IMR-90 (cell line): ENCODE measurements around the gene BDH1. TPM values are rescaled to one million over a fixed set of nuclear protein-coding genes. Genes with fewer than 3 reads are reported as not detected.

ENCODE experiments used
- ATAC-seq: fragments of 200-7000 bp; cut with Tn5 transposase; 2 replicates; pipeline ENCODE4 v1.9.1; 2020; ENCODE audit warnings: low read depth, mild to moderate bottlenecking, moderate library complexity
- BruUV-seq: library from RNA; stranded (reverse); fragments of 400-500 nt; replicated peaks from 2 replicates; lab custom pipeline; 2021; lab: Mats Ljungman, UMichigan
- CTCF ChIA-PET: fragments of 300-600 bp; formaldehyde crosslinking; extraction: SDS; loops from one replicate; lab custom pipeline; 2021; ENCODE audit warnings: antibody characterized with exemption; lab: Yijun Ruan, JAX
- POLR2A ChIA-PET: fragments of 300-600 bp; sonication (Branson Sonifier 250); formaldehyde crosslinking; loops from one replicate; lab custom pipeline; 2022; ENCODE audit warnings: antibody characterized with exemption; ENCODE audit not compliant: unreplicated experiment; lab: Charles Lee
- DNase-seq: peaks from one replicate; pipeline ENCODE4 v3.0.0; 2013
- H2AFZ ChIP-seq: replicated peaks from 2 replicates; pipeline ENCODE3; 2013; ENCODE audit warnings: low read length, mild to moderate bottlenecking; ENCODE audit not compliant: poor library complexity
- H2AK5ac ChIP-seq: 2 replicates; pipeline ENCODE4 v1.6.1; 2013; ENCODE audit warnings: low read depth, low read length, inconsistent platforms
- H2AK9ac ChIP-seq: replicated peaks from 2 replicates; pipeline ENCODE3; 2013; ENCODE audit warnings: mild to moderate bottlenecking, low read depth, low read length, moderate library complexity; ENCODE audit not compliant: poor library complexity
- H2BK120ac ChIP-seq: 2 replicates; pipeline ENCODE4 v1.6.1; 2013; ENCODE audit warnings: low read depth, low read length, inconsistent platforms
- H2BK15ac ChIP-seq: 3 replicates; pipeline ENCODE4 v1.6.1; 2013; ENCODE audit warnings: low read depth, low read length, inconsistent platforms
- H2BK20ac ChIP-seq: 2 replicates; pipeline ENCODE4 v1.6.1; 2013; ENCODE audit warnings: low read depth, mild to moderate bottlenecking, inconsistent platforms, low read length, moderate library complexity
- H2BK5ac ChIP-seq: 2 replicates; pipeline ENCODE4 v1.6.1; 2013; ENCODE audit warnings: mild to moderate bottlenecking, low read depth, low read length, inconsistent platforms; ENCODE audit not compliant: poor library complexity, severe bottlenecking
- H3K14ac ChIP-seq: replicated peaks from 2 replicates; pipeline ENCODE4 v1.6.1; 2013; ENCODE audit warnings: low read depth, low read length, inconsistent platforms
- H3K18ac ChIP-seq: 2 replicates; pipeline ENCODE4 v1.6.1; 2013; ENCODE audit warnings: low read depth, low read length, control low read depth
- H3K23ac ChIP-seq: 2 replicates; pipeline ENCODE4 v1.6.1; 2013; ENCODE audit warnings: low read depth, low read length, inconsistent platforms
- H3K27ac ChIP-seq: 2 replicates; pipeline ENCODE4 v1.5.1; 2013; ENCODE audit warnings: mild to moderate bottlenecking, control low read depth, low read length; ENCODE audit not compliant: insufficient read depth
- H3K27me3 ChIP-seq: 2 replicates; pipeline ENCODE4 v1.6.1; 2013; ENCODE audit warnings: low read length; ENCODE audit not compliant: control insufficient read depth, insufficient read depth
- H3K36me3 ChIP-seq: 2 replicates; pipeline ENCODE4 v1.6.1; 2013; ENCODE audit warnings: low read length, mixed read lengths; ENCODE audit not compliant: control insufficient read depth, insufficient read depth
- H3K4ac ChIP-seq: 2 replicates; pipeline ENCODE4 v1.6.1; 2013; ENCODE audit warnings: low read depth, low read length, inconsistent platforms
- H3K4me1 ChIP-seq: 2 replicates; pipeline ENCODE4 v1.6.1; 2013; ENCODE audit warnings: low read length, mixed read lengths; ENCODE audit not compliant: control insufficient read depth, insufficient read depth
- H3K4me2 ChIP-seq: 2 replicates; pipeline ENCODE4 v1.6.1; 2013; ENCODE audit warnings: low read depth, mild to moderate bottlenecking, control low read depth, low read length, moderate library complexity
- H3K4me3 ChIP-seq: 2 replicates; pipeline ENCODE4 v1.5.1; 2013; ENCODE audit warnings: low read depth, mild to moderate bottlenecking, control low read depth, low read length, moderate library complexity; ENCODE audit not compliant: insufficient read depth
- H3K56ac ChIP-seq: 2 replicates; pipeline ENCODE4 v1.6.1; 2013; ENCODE audit warnings: low read length, inconsistent platforms; ENCODE audit not compliant: insufficient read depth; ENCODE audit errors: extremely low read depth
- H3K79me1 ChIP-seq, 2 experiments: 2 replicates each; pipeline ENCODE4 v1.6.1; 2013; ENCODE audit warnings: low read length in 2 of 2, inconsistent platforms in 1 of 2, low read depth in 1 of 2
- H3K9ac ChIP-seq: 2 replicates; pipeline ENCODE4 v1.6.1; 2013; ENCODE audit warnings: low read depth, low read length, control low read depth
- H3K9me1 ChIP-seq: 2 replicates; pipeline ENCODE4 v1.6.1; 2013; ENCODE audit warnings: low read length, inconsistent platforms; ENCODE audit not compliant: insufficient read depth
- H3K9me3 ChIP-seq: 2 replicates; pipeline ENCODE4 v1.6.1; 2013; ENCODE audit warnings: low read length; ENCODE audit not compliant: control insufficient read depth, insufficient read depth
- H4K20me1 ChIP-seq: 2 replicates; pipeline ENCODE4 v1.6.1; 2013; ENCODE audit warnings: low read length, inconsistent platforms; ENCODE audit not compliant: insufficient read depth
- H4K5ac ChIP-seq: 2 replicates; pipeline ENCODE4 v1.6.1; 2013; ENCODE audit warnings: mild to moderate bottlenecking, low read depth, low read length, control low read depth
- H4K8ac ChIP-seq, 2 experiments: 2 replicates each; pipeline ENCODE4 v1.6.1; 2013; ENCODE audit warnings: low read depth in 2 of 2, low read length in 2 of 2, control low read depth in 1 of 2, inconsistent platforms in 1 of 2
- H4K91ac ChIP-seq: 2 replicates; pipeline ENCODE4 v1.6.1; 2013; ENCODE audit warnings: low read depth, low read length, inconsistent platforms; ENCODE audit not compliant: insufficient read depth
- BHLHE40 ChIP-seq: fragments of 150-350 bp; IDR thresholded peaks from 2 replicates; pipeline ENCODE4 v1.6.1; 2016; ENCODE audit warnings: mild to moderate bottlenecking, low read depth, low read length
- CEBPB ChIP-seq: IDR thresholded peaks from 2 replicates; pipeline ENCODE4 v1.6.1; 2012; ENCODE audit warnings: low read depth, low read length, improper control_type of control experiment
- CHD1 ChIP-seq: IDR thresholded peaks from 2 replicates; pipeline ENCODE4 v1.6.1; 2012; ENCODE audit warnings: low read depth, low read length, improper control_type of control experiment
- FOS ChIP-seq: fragments of 150-350 bp; IDR thresholded peaks from 2 replicates; pipeline ENCODE4 v1.6.1; 2016; ENCODE audit warnings: low read depth, low read length
- MAZ ChIP-seq: IDR thresholded peaks from 2 replicates; pipeline ENCODE4 v1.6.1; 2012; ENCODE audit warnings: low read depth, mild to moderate bottlenecking, low read length, improper control_type of control experiment, moderate library complexity, borderline replicate concordance
- MXI1 ChIP-seq: IDR thresholded peaks from 2 replicates; pipeline ENCODE4 v1.6.1; 2012; ENCODE audit warnings: low read depth, mild to moderate bottlenecking, low read length, moderate library complexity, borderline replicate concordance
- NFE2L2 ChIP-seq: fragments of 150-350 bp; IDR thresholded peaks from 2 replicates; pipeline ENCODE4 v1.6.1; 2016; ENCODE audit warnings: low read depth, mild to moderate bottlenecking, low read length
- POLR2A ChIP-seq: IDR thresholded peaks from 2 replicates; pipeline ENCODE4 v1.6.1; 2012; ENCODE audit warnings: mild to moderate bottlenecking, low read depth, low read length
- RAD21 ChIP-seq: IDR thresholded peaks from 2 replicates; pipeline ENCODE4 v1.6.1; 2012; ENCODE audit warnings: low read length, improper control_type of control experiment
- RCOR1 ChIP-seq: IDR thresholded peaks from 2 replicates; pipeline ENCODE4 v1.6.1; 2012; ENCODE audit warnings: mild to moderate bottlenecking, low read length, improper control_type of control experiment; ENCODE audit not compliant: insufficient replicate concordance
- RFX5 ChIP-seq: IDR thresholded peaks from 2 replicates; pipeline ENCODE4 v1.8.0; 2012; ENCODE audit warnings: low read depth, mild to moderate bottlenecking, low read length, moderate library complexity
- SMC3 ChIP-seq: fragments of 150-350 bp; IDR thresholded peaks from 2 replicates; pipeline ENCODE4 v1.6.1; 2016; ENCODE audit warnings: low read depth, mild to moderate bottlenecking, antibody characterized with exemption, low read length, moderate library complexity
- WGBS, 2 experiments: methylation state at CpG; one replicate each; pipeline versions ENCODE4 v1.1.5 to v1.1.7; 2013; ENCODE audit warnings: missing lambda C conversion rate in 2 of 2; ENCODE audit not compliant: insufficient read length in 1 of 2; ENCODE audit errors: extremely low coverage in 2 of 2; 5-methylcytosine and 5-hydroxymethylcytosine counted together
- dilution Hi-C: fragments of 300-500 bp; cut with HindIII; formaldehyde crosslinking; loops from one replicate; pipeline ENCODE4 v1.14.3; 2018; ENCODE audit warnings: low sequenced_read_pairs; ENCODE audit not compliant: unreplicated experiment
- in situ Hi-C: fragments of 300-500 bp; cut with MboI; formaldehyde crosslinking; loops from 3 replicates; pipeline ENCODE4 v1.14.3; 2019; ENCODE audit warnings: low sequenced_read_pairs, inconsistent platforms, mixed read lengths
- intact Hi-C: fragments of 100-400 bp; cut with micrococcal nuclease; formaldehyde crosslinking; loops from 2 replicates; pipeline ENCODE4 v1.10.0; 2022
- polyA plus RNA-seq, 3 experiments: library from polyadenylated mRNA; depleted of rRNA; stranded (reverse); fragments of >200 nt; gene quantifications; 2 replicates each; pipeline ENCODE4 v1.2.3, GENCODE V29; 2012; ENCODE audit warnings: low replicate concordance in 1 of 3
- total RNA-seq: library from RNA; depleted of rRNA; stranded (reverse); fragments of >200 nt; gene quantifications from 2 replicates; pipeline ENCODE4 v1.2.3, GENCODE V29; 2012
- TF ChIP-seq, protein P1 (sequence below): fragments of 150-350 bp; IDR thresholded peaks from 2 replicates; pipeline ENCODE4 v1.6.1; 2016; ENCODE audit warnings: low read depth, mild to moderate bottlenecking, low read length, moderate library complexity, borderline replicate concordance
- TF ChIP-seq, protein P2 (sequence below): fragments of 150-350 bp; IDR thresholded peaks from 2 replicates; pipeline ENCODE4 v1.6.1; 2017; ENCODE audit warnings: mild to moderate bottlenecking, antibody characterized with exemption, low read length, low read depth
- TF ChIP-seq, protein P3 (sequence below): conservative IDR thresholded peaks from 2 replicates; pipeline ENCODE4 v1.5.1; 2012; ENCODE audit warnings: mild to moderate bottlenecking, low read depth, low read length, improper control_type of control experiment

The BDH1 gene
- total and polyA plus RNA-seq, 2 of the 4 experiments (the other 2 are of a cell fraction), result 2.7 to 4.4 TPM

DNA sequence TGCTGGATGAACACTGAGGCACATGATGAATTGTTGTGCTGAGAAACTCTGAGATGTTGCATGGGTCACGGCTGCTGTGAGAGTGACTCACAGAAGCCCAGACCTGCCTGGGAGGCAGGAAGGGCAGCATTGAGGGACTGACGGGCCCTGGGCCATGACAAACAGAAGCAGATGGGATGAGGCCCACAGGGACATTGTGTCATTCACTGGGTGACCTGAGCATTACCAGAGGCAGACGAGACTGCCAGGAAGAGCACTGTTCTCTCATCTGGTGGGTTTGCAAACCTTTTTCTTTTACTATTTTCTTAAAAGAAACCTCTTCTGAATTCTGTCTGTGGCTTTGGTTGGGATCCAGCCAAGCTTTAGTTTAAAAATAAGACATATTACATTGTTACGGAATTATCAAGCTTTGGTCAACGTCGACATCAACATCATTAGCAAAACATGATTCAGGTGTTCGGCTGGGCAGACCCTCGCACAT lies 67.8 kb downstream of the BDH1 start:
- ChIA-PET POLR2A (no interaction called here), CTCF (no interaction called here)
- Histone ChIP-seq H4K8ac (peak overlapping the region in 1 of 2 experiments; percentile 37; a peak in 1 of 4 replicates), H2BK15ac (peak overlapping the region; percentile 45; the same call in 2 of the 3 replicates), H4K91ac (peak overlapping the region; percentile 68; the same call in 1 of the 2 replicates), H3K23ac (no peak overlapping the region), H2AFZ (peak overlapping the region; percentile 25), H2AK9ac (no peak overlapping the region), H3K27me3 (peaks cover 14% of the 10 kb centered on the region), H2AK5ac (0 out of 2 replicates have a peak overlapping the region, but pooled peaks have one; percentile 87), H3K9me1 (peaks cover 17% of the 10 kb centered on the region), H3K9me3 (no peaks in the 10 kb centered on the region), H3K4me1 (peaks cover 13% of the 10 kb centered on the region), H3K14ac (no peak overlapping the region), H4K5ac (no peak overlapping the region), H3K9ac (no peak overlapping the region), H2BK20ac (peak overlapping the region; percentile 32), H4K20me1 (peaks cover 5% of the 10 kb centered on the region; the same call in 1 of the 2 replicates), H3K56ac (no peak overlapping the region), H3K4me2 (peak overlapping the region; percentile 32), H3K4me3 (no peak overlapping the region), H3K36me3 (no peaks in the 10 kb centered on the region), H2BK5ac (no peak overlapping the region), H3K18ac (no peak overlapping the region), H2BK120ac (peak overlapping the region; percentile 70), H3K79me1 (no peaks in the 10 kb centered on the region), H3K27ac (no peak overlapping the region), H3K4ac (peak overlapping the region; percentile 85)
- dilution Hi-C loops (no loop called here), intact Hi-C loops (no loop called here), in situ Hi-C loops (no loop called here)
- 0% methylated on average over 1 of the region's 8 CpGs; no CpG with 5 or more reads in 1 of the 2 experiments for WGBS, 2 experiments
- no TSS peak for BruUV-seq
- ATAC-seq (peak; percentile 85), DNase-seq (peak; percentile 94)
- TF ChIP-seq POLR2A (peak; percentile 38; the same call in 1 of the 2 replicates), CHD1 (no peak), FOS (peak; percentile 81), CEBPB (peak; percentile 83), MXI1 (0 out of 2 replicates have a peak, but pooled peaks have one; percentile 7), RFX5 (no peak), RCOR1 (peak; percentile 83), RAD21 (peak; percentile 22; the same call in 1 of the 2 replicates), SMC3 (no peak), BHLHE40 (peak; percentile 69), NFE2L2 (0 out of 2 replicates have a peak, but pooled peaks have one; percentile 21), MAZ (peak; percentile 42; the same call in 1 of the 2 replicates)
- TF ChIP-seq, protein P1, sequence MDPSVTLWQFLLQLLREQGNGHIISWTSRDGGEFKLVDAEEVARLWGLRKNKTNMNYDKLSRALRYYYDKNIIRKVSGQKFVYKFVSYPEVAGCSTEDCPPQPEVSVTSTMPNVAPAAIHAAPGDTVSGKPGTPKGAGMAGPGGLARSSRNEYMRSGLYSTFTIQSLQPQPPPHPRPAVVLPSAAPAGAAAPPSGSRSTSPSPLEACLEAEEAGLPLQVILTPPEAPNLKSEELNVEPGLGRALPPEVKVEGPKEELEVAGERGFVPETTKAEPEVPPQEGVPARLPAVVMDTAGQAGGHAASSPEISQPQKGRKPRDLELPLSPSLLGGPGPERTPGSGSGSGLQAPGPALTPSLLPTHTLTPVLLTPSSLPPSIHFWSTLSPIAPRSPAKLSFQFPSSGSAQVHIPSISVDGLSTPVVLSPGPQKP, result no peak
- TF ChIP-seq, protein P2, sequence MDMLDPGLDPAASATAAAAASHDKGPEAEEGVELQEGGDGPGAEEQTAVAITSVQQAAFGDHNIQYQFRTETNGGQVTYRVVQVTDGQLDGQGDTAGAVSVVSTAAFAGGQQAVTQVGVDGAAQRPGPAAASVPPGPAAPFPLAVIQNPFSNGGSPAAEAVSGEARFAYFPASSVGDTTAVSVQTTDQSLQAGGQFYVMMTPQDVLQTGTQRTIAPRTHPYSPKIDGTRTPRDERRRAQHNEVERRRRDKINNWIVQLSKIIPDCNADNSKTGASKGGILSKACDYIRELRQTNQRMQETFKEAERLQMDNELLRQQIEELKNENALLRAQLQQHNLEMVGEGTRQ, result peak; percentile 45; the same call in 1 of the 2 replicates
- TF ChIP-seq, protein P3, sequence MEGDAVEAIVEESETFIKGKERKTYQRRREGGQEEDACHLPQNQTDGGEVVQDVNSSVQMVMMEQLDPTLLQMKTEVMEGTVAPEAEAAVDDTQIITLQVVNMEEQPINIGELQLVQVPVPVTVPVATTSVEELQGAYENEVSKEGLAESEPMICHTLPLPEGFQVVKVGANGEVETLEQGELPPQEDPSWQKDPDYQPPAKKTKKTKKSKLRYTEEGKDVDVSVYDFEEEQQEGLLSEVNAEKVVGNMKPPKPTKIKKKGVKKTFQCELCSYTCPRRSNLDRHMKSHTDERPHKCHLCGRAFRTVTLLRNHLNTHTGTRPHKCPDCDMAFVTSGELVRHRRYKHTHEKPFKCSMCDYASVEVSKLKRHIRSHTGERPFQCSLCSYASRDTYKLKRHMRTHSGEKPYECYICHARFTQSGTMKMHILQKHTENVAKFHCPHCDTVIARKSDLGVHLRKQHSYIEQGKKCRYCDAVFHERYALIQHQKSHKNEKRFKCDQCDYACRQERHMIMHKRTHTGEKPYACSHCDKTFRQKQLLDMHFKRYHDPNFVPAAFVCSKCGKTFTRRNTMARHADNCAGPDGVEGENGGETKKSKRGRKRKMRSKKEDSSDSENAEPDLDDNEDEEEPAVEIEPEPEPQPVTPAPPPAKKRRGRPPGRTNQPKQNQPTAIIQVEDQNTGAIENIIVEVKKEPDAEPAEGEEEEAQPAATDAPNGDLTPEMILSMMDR, result no peak
